OCI-LY7 (cell line): ENCODE results near the gene DIAPH1. TPM values are rescaled to one million over a fixed set of nuclear protein-coding genes. Genes with fewer than 3 reads are reported as not detected.

Experiments used
- BruUV-seq: library from RNA; stranded (reverse); fragments of 400-500 nt; replicated peaks from 2 replicates; lab custom pipeline; 2021; lab: Mats Ljungman, UMichigan
- CTCF ChIA-PET: fragments of 300-600 bp; sonication (Branson Sonifier 250); formaldehyde crosslinking; loops from one replicate; lab custom pipeline; 2022; ENCODE audit warnings: antibody characterized with exemption; ENCODE audit not compliant: unreplicated experiment; lab: Charles Lee
- POLR2A ChIA-PET: fragments of 300-600 bp; sonication (Branson Sonifier 250); formaldehyde crosslinking; loops from one replicate; lab custom pipeline; 2022; ENCODE audit warnings: antibody characterized with exemption; lab: Charles Lee
- DNase-seq: peaks from one replicate; pipeline ENCODE4 v3.0.0-alpha.2; 2015; ENCODE audit warnings: low spot score
- H2AFZ ChIP-seq: fragments of 200-600 bp; sonication (generic), shearing (Covaris generic); 2 replicates; pipeline ENCODE4 v1.6.1; 2014; ENCODE audit warnings: mild to moderate bottlenecking, antibody characterized with exemption, low read length, moderate library complexity
- H3K27ac ChIP-seq: fragments of 200-600 bp; sonication (generic); 2 replicates; pipeline ENCODE4 v1.5.1; 2014; ENCODE audit warnings: mixed run types, low read depth, mild to moderate bottlenecking, moderate library complexity, low read length, inconsistent platforms; ENCODE audit not compliant: poor library complexity, severe bottlenecking
- H3K36me3 ChIP-seq: fragments of 200-600 bp; sonication (generic); 2 replicates; pipeline ENCODE4 v1.6.1; 2014; ENCODE audit warnings: mild to moderate bottlenecking, antibody characterized with exemption, low read length, moderate library complexity, mixed read lengths; ENCODE audit not compliant: insufficient read depth
- H3K4me1 ChIP-seq: fragments of 200-600 bp; sonication (generic); 2 replicates; pipeline ENCODE4 v1.5.1; 2014; ENCODE audit warnings: mild to moderate bottlenecking, low read length; ENCODE audit not compliant: insufficient read depth, poor library complexity, severe bottlenecking
- H3K4me2 ChIP-seq: fragments of 200-600 bp; sonication (generic); 2 replicates; pipeline ENCODE4 v1.6.1; 2014; ENCODE audit warnings: mild to moderate bottlenecking, low read length
- H3K4me3 ChIP-seq: fragments of 200-600 bp; sonication (generic); 2 replicates; pipeline ENCODE4 v1.5.1; 2014; ENCODE audit warnings: mild to moderate bottlenecking, low read depth, low read length; ENCODE audit not compliant: poor library complexity, severe bottlenecking
- H3K79me2 ChIP-seq: fragments of 200-600 bp; sonication (generic); 2 replicates; pipeline ENCODE4 v1.6.1; 2016; ENCODE audit warnings: low read depth, mild to moderate bottlenecking, low read length, moderate library complexity, mixed read lengths; ENCODE audit not compliant: insufficient read depth
- H3K9me2 ChIP-seq: fragments of 200-600 bp; sonication (generic); 2 replicates; pipeline ENCODE4 v1.6.1; 2016; ENCODE audit warnings: mild to moderate bottlenecking, low read length, mixed read lengths; ENCODE audit not compliant: insufficient read depth
- H3K9me3 ChIP-seq: fragments of 200-600 bp; sonication (generic); 2 replicates; pipeline ENCODE4 v1.6.1; 2014; ENCODE audit warnings: mild to moderate bottlenecking, mixed run types, low read length, mixed read lengths
- H4K20me1 ChIP-seq: fragments of 200-600 bp; sonication (generic); 2 replicates; pipeline ENCODE4 v1.6.1; 2014; ENCODE audit warnings: mild to moderate bottlenecking, antibody characterized with exemption, low read length, moderate library complexity, mixed read lengths; ENCODE audit not compliant: insufficient read depth
- CTCF ChIP-seq: fragments of 200-600 bp; sonication (generic); conservative IDR thresholded peaks from 2 replicates; pipeline ENCODE4 v1.5.1; 2014; ENCODE audit warnings: mild to moderate bottlenecking, antibody characterized with exemption, low read length, moderate library complexity, mixed read lengths
- EZH2phosphoT487 ChIP-seq: fragments of 200-600 bp; sonication (generic); IDR thresholded peaks from 2 replicates; pipeline ENCODE4 v1.6.1; 2018; ENCODE audit warnings: low read depth, borderline replicate concordance, mild to moderate bottlenecking, mixed run types, antibody characterized with exemption, low read length, moderate library complexity, mixed read lengths
- intact Hi-C: fragments of 100-400 bp; cut with micrococcal nuclease; formaldehyde crosslinking; loops from one replicate; pipeline ENCODE4 v1.10.0; 2022; ENCODE audit not compliant: unreplicated experiment
- total RNA-seq, 2 experiments: library from RNA; depleted of rRNA in 1 of 2; stranded (reverse); fragments of >200 nt in 1 of 2; shearing (Covaris generic) in 1 of 2; gene quantifications; 2 replicates each; pipeline ENCODE4 v1.2.3, GENCODE V29; 2014 to 2022

The DIAPH1 gene
- total RNA-seq, 2 experiments from 2014 or later: 78.8 to 174 TPM

- Histone ChIP-seq H3K9me3 (no peaks in the 10 kb centered on the region), H2AFZ (no peak overlapping the region), H3K9me2 (no peaks in the 10 kb centered on the region), H3K79me2 (no peaks in the 10 kb centered on the region), H4K20me1 (no peaks in the 10 kb centered on the region), H3K4me2 (no peak overlapping the region), H3K4me1 (peaks cover 25% of the 10 kb centered on the region), H3K36me3 (peaks cover 65% of the 10 kb centered on the region), H3K27ac (no peak overlapping the region), H3K4me3 (no peak overlapping the region)
- no peak for DNase-seq
- ChIA-PET CTCF (interaction anchor here (0.6 kb wide), 1 partner anchor 56 kb away, joined by 7 read pairs; no protein-coding TSS in a partner anchor), POLR2A (interaction anchor here (0.6 to 1.3 kb wide), 10 partner anchors 11 to 170 kb away, joined by 3 to 9 read pairs (median 4); no protein-coding TSS in a partner anchor)
- intact Hi-C loops: no loop called here
- no peak for TF ChIP-seq CTCF
- no peak for TF ChIP-seq EZH2phosphoT487
- no TSS peak for BruUV-seq
These were observed 84.1 kb downstream of the DIAPH1 start for GRCh38 chr5:141534492-141535213.

GRCh38 chr5:141533897-141534296, 84.9 kb downstream of the DIAPH1 start:
- Histone ChIP-seq H3K79me2 (no peaks in the 10 kb centered on the region; the same call in 1 of the 2 replicates), H3K4me3 (no peak overlapping the region), H3K9me2 (no peaks in the 10 kb centered on the region), H3K4me1 (peaks cover 33% of the 10 kb centered on the region), H3K4me2 (no peak overlapping the region), H2AFZ (no peak overlapping the region), H3K36me3 (peaks cover 60% of the 10 kb centered on the region), H3K9me3 (no peaks in the 10 kb centered on the region), H4K20me1 (no peaks in the 10 kb centered on the region), H3K27ac (no peak overlapping the region)
- intact Hi-C loops: no loop called here
- BruUV-seq: no TSS peak
- CTCF ChIA-PET: interaction anchor here (0.6 kb wide), 1 partner anchor 55 kb away, joined by 7 read pairs; no protein-coding TSS in a partner anchor
- DNase-seq: no peak
- POLR2A ChIA-PET: interaction anchor here (0.6 to 1.3 kb wide), 9 partner anchors 12 to 213 kb away, joined by 3 to 9 read pairs (median 3); partner anchors contain the start of gene TAF7
- no peak for TF ChIP-seq CTCF
- TF ChIP-seq EZH2phosphoT487: no peak

- no peak for DNase-seq
- H3K4me2 ChIP-seq: no peak overlapping the region
- intact Hi-C loops: no loop called here
- no peaks in the 10 kb centered on the region for H3K9me2 ChIP-seq
- no TSS peak for BruUV-seq
- H3K36me3 ChIP-seq: peaks cover 67% of the 10 kb centered on the region
- H4K20me1 ChIP-seq: no peaks in the 10 kb centered on the region
- H3K27ac ChIP-seq: no peak overlapping the region
- ChIA-PET CTCF (no interaction called here), POLR2A (interaction anchor here (0.6 to 13.7 kb wide), 2 partner anchors 17 to 21 kb away, joined by 3 to 328 read pairs; no protein-coding TSS in a partner anchor)
- H3K79me2 ChIP-seq: peaks cover 12% of the 10 kb centered on the region; the same call in 1 of the 2 replicates
- H3K9me3 ChIP-seq: no peaks in the 10 kb centered on the region
- TF ChIP-seq CTCF: no peak
- TF ChIP-seq EZH2phosphoT487: no peak
- no peak overlapping the region for H3K4me3 ChIP-seq
- H3K4me1 ChIP-seq: peaks cover 45% of the 10 kb centered on the region
- no peak overlapping the region for H2AFZ ChIP-seq
These were observed 86.1 kb downstream of the DIAPH1 start for GRCh38 chr5:141532726-141533125.
